Neural cell (in vitro differentiated cells): Measurements from ENCODE around the gene OR56A4. TPM values are rescaled to one million over a fixed set of nuclear protein-coding genes. Genes with fewer than 3 reads are reported as not detected.

Experiments
- H2AFZ ChIP-seq: fragments of 200-600, 300-800 bp; sonication (generic), shearing (Covaris generic); 2 replicates; pipeline ENCODE4 v1.6.0; 2014; ENCODE audit warnings: low read depth, mild to moderate bottlenecking, antibody characterized with exemption, low read length, moderate library complexity
- H3F3A ChIP-seq: fragments of 200-600 bp; shearing (Covaris generic); 2 replicates; pipeline ENCODE4 v1.6.1; 2016; ENCODE audit warnings: mild to moderate bottlenecking, moderate library complexity, mixed read lengths, antibody characterized with exemption, low read length; ENCODE audit not compliant: insufficient read depth, poor library complexity, severe bottlenecking
- H3K27ac ChIP-seq: fragments of 200-600, 300-800 bp; sonication (generic), shearing (Covaris generic); 2 replicates; pipeline ENCODE4 v1.5.1; 2014; ENCODE audit warnings: mild to moderate bottlenecking, low read length, moderate library complexity
- H3K27me3 ChIP-seq: fragments of 300-800, 200-600 bp; sonication (generic), shearing (Covaris generic); 2 replicates; pipeline ENCODE4 v1.6.0; 2014; ENCODE audit warnings: mild to moderate bottlenecking, low read depth, low read length, moderate library complexity; ENCODE audit not compliant: insufficient read depth
- H3K36me3 ChIP-seq: fragments of 300-800, 200-600 bp; sonication (generic), shearing (Covaris generic); 2 replicates; pipeline ENCODE4 v1.5.1; 2014; ENCODE audit warnings: mild to moderate bottlenecking, antibody characterized with exemption, low read length, moderate library complexity; ENCODE audit not compliant: insufficient read depth
- H3K4me2 ChIP-seq: fragments of 300-800, 200-600 bp; sonication (generic), shearing (Covaris generic); 2 replicates; pipeline ENCODE4 v1.6.0; 2014; ENCODE audit warnings: mild to moderate bottlenecking, low read length
- H3K4me3 ChIP-seq: fragments of 300-800, 200-600 bp; sonication (generic), shearing (Covaris generic); 2 replicates; pipeline ENCODE4 v1.5.1; 2014; ENCODE audit warnings: mild to moderate bottlenecking, low read length, moderate library complexity
- H3K79me2 ChIP-seq: fragments of 200-600 bp; shearing (Covaris generic); replicated peaks from 2 replicates; pipeline ENCODE4 v1.6.0; 2014; ENCODE audit warnings: mild to moderate bottlenecking, low read length, moderate library complexity; ENCODE audit not compliant: insufficient read depth
- H3K9ac ChIP-seq: fragments of 300-800, 200-600 bp; sonication (generic), shearing (Covaris generic); 2 replicates; pipeline ENCODE4 v1.6.1; 2016; ENCODE audit warnings: mild to moderate bottlenecking, low read length, mixed read lengths
- H3K9me2 ChIP-seq: fragments of 200-600 bp; shearing (Covaris generic); 2 replicates; pipeline ENCODE4 v1.6.1; 2016; ENCODE audit warnings: mild to moderate bottlenecking, low read length, mixed read lengths; ENCODE audit not compliant: insufficient read depth
- H3K9me3 ChIP-seq: fragments of 200-600, 300-800 bp; sonication (generic), shearing (Covaris generic); 2 replicates; pipeline ENCODE4 v1.6.1; 2016; ENCODE audit warnings: mild to moderate bottlenecking, mixed run types, low read length, moderate library complexity, mixed read lengths
- H4K20me1 ChIP-seq: fragments of 200-600 bp; shearing (Covaris generic); 2 replicates; pipeline ENCODE4 v1.6.1; 2016; ENCODE audit warnings: mild to moderate bottlenecking, mixed run types; ENCODE audit not compliant: insufficient read depth
- CTCF ChIP-seq: fragments of 450-650 bp; IDR thresholded peaks from 2 replicates; pipeline ENCODE4 v1.5.1; 2014; ENCODE audit warnings: antibody characterized with exemption, mild to moderate bottlenecking, moderate library complexity; ENCODE audit not compliant: poor library complexity, severe bottlenecking
- EP300 ChIP-seq: fragments of 450-650 bp; conservative IDR thresholded peaks from 2 replicates; pipeline ENCODE4 v1.6.1; 2014; ENCODE audit warnings: antibody characterized with exemption, mild to moderate bottlenecking, moderate library complexity; ENCODE audit not compliant: poor library complexity, severe bottlenecking
- MXI1 ChIP-seq: fragments of 450-650 bp; conservative IDR thresholded peaks from 2 replicates; pipeline ENCODE4 v1.6.1; 2014; ENCODE audit warnings: antibody characterized with exemption, mild to moderate bottlenecking; ENCODE audit not compliant: poor library complexity, severe bottlenecking
- POLR2AphosphoS5 ChIP-seq: IDR thresholded peaks from 2 replicates; pipeline ENCODE4 v1.6.1; 2012
- RAD21 ChIP-seq: fragments of 450-650 bp; conservative IDR thresholded peaks from 2 replicates; pipeline ENCODE4 v1.6.1; 2014; ENCODE audit warnings: antibody characterized with exemption, mild to moderate bottlenecking, moderate library complexity
- REST ChIP-seq: IDR thresholded peaks from 2 replicates; pipeline ENCODE4 v1.6.1; 2012; ENCODE audit warnings: borderline replicate concordance
- SMC3 ChIP-seq: fragments of 450-650 bp; conservative IDR thresholded peaks from 2 replicates; pipeline ENCODE4 v1.6.1; 2014; ENCODE audit warnings: antibody characterized with exemption, mild to moderate bottlenecking, moderate library complexity; ENCODE audit not compliant: poor library complexity
- TAF1 ChIP-seq: IDR thresholded peaks from 2 replicates; pipeline ENCODE4 v1.6.1; 2012; ENCODE audit warnings: low read depth
- polyA minus RNA-seq: library from RNA; depleted of rRNA, polyadenylated mRNA; stranded (reverse); fragments of >200 nt; gene quantifications from 2 replicates; pipeline ENCODE4 v1.2.3, GENCODE V29; 2014
- polyA plus RNA-seq: library from polyadenylated mRNA; depleted of rRNA; stranded (reverse); fragments of >200 nt; gene quantifications from 2 replicates; pipeline ENCODE4 v1.2.3, GENCODE V29; 2014

The OR56A4 gene
- polyA plus RNA-seq (not detected in 2 replicates), polyA minus RNA-seq (not detected in 2 replicates)

- Histone ChIP-seq H3K27ac (no peak within 1 kb of the TSS), H3K4me3 (no peak within 1 kb of the TSS), H3F3A (no peaks in the 10 kb centered on the region), H3K4me2 (no peak within 1 kb of the TSS), H3K9me2 (no peaks in the 10 kb centered on the region), H4K20me1 (no peaks in the 10 kb centered on the region), H3K36me3 (no peaks in the 10 kb centered on the region), H2AFZ (no peak within 1 kb of the TSS), H3K9ac (no peak within 1 kb of the TSS), H3K9me3 (no peaks in the 10 kb centered on the region), H3K79me2 (no peaks in the 10 kb centered on the region), H3K27me3 (no peaks in the 10 kb centered on the region)
- TF ChIP-seq EP300 (no peak), POLR2AphosphoS5 (no peak), MXI1 (no peak), REST (no peak), RAD21 (no peak), SMC3 (no peak)
Observed at GRCh38 chr11:6006846-6007245, at the start of gene OR56A4. OR56A4 (minus strand) TSS chr11:6006946; CDS start chr11:6002992, 3,954 bp downstream.

GRCh38 chr11:6055569-6055968, 48.8 kb upstream of the OR56A4 start:
- Histone ChIP-seq H3K79me2 (no peaks in the 10 kb centered on the region), H3K27me3 (no peaks in the 10 kb centered on the region), H3K9me3 (no peaks in the 10 kb centered on the region), H3K4me3 (no peak overlapping the region), H3K9ac (no peak overlapping the region), H4K20me1 (no peaks in the 10 kb centered on the region), H2AFZ (no peak overlapping the region), H3K9me2 (no peaks in the 10 kb centered on the region), H3K27ac (no peak overlapping the region), H3K4me2 (no peak overlapping the region), H3K36me3 (no peaks in the 10 kb centered on the region), H3F3A (no peaks in the 10 kb centered on the region)
- no peak for TF ChIP-seq TAF1
- TF ChIP-seq RAD21: no peak
- no peak for TF ChIP-seq SMC3
- no peak for TF ChIP-seq POLR2AphosphoS5
- TF ChIP-seq CTCF: no peak
- TF ChIP-seq REST: no peak
